Kidney (tissue), 14 donors: Measurements from ENCODE around the gene IGFLR1. TPM values are rescaled to one million over a fixed set of nuclear protein-coding genes. Genes with fewer than 3 reads are reported as not detected.

ENCODE experiments used
- DNase-seq, 5 donors: peaks; one replicate each; pipeline ENCODE4 v3.0.0-alpha.2; 2013 to 2020
- FAIRE-seq: peaks from 2 replicates; lab custom pipeline; 2012; peaks lifted over from hg19 to GRCh38; lab: Jason Lieb, UNC
- H3K27ac ChIP-seq, 2 donors: one replicate each; pipeline ENCODE4 v1.7.0; 2013; ENCODE audit warnings: low read depth in 2 of 2, low read length in 2 of 2, inconsistent platforms in 1 of 2
- H3K27me3 ChIP-seq: one replicate; pipeline ENCODE4 v1.7.1; 2013; ENCODE audit warnings: low read length, inconsistent platforms; ENCODE audit not compliant: control insufficient read depth, insufficient read depth
- H3K36me3 ChIP-seq, 3 donors: one replicate each; pipeline versions ENCODE4 v1.7.0 to v1.7.1; 2013; ENCODE audit warnings: low read length in 3 of 3, control low read depth in 1 of 3, inconsistent platforms in 1 of 3; ENCODE audit not compliant: insufficient read depth in 3 of 3, control insufficient read depth in 2 of 3
- H3K4me1 ChIP-seq, 3 donors: one replicate each; pipeline versions ENCODE4 v1.7.0 to v1.7.1; 2013; ENCODE audit warnings: low read length in 3 of 3, inconsistent platforms in 1 of 3, low read depth in 1 of 3; ENCODE audit not compliant: control insufficient read depth in 2 of 3, insufficient read depth in 2 of 3
- H3K4me3 ChIP-seq, 3 donors: one replicate each; pipeline versions ENCODE4 v1.7.0 to v1.8.1; 2013; ENCODE audit warnings: low read length in 3 of 3, control low read depth in 1 of 3, inconsistent platforms in 1 of 3
- H3K9ac ChIP-seq, 3 donors: one replicate each; pipeline versions ENCODE4 v1.7.0 to v1.7.1; 2013; ENCODE audit warnings: low read length in 3 of 3, control low read depth in 1 of 3, inconsistent platforms in 1 of 3
- H3K9me3 ChIP-seq, 3 donors: one replicate each; pipeline versions ENCODE4 v1.7.0 to v1.7.1; 2013; ENCODE audit warnings: low read length in 3 of 3, control low read depth in 1 of 3, inconsistent platforms in 1 of 3; ENCODE audit not compliant: control insufficient read depth in 2 of 3, insufficient read depth in 1 of 3
- intact Hi-C: fragments of 100-400 bp; cut with DNase I; formaldehyde crosslinking; loops from one replicate; pipeline ENCODE4 v1.11.1; 2022
- polyA plus RNA-seq: library from polyadenylated mRNA; stranded (reverse); fragments of 350-450 nt; fragmentation: Illumina TruSeq; extraction: RNeasy Lipid Tissue Mini Kit (QIAGEN cat#74804); gene quantifications from one replicate; pipeline ENCODE4 v1.2.3, GENCODE V29; 2014; ENCODE audit warnings: low read depth, low replicate concordance; ENCODE audit not compliant: insufficient read depth
- total RNA-seq: library from RNA; stranded (reverse); fragmentation: NEBNext Ultra II Directional; extraction: Animal tissue kit (Norgen Biotek cat#: 25700); gene quantifications from one replicate; pipeline ENCODE4 v1.2.1, GENCODE V29; 2021
- TF ChIP-seq, protein P1 (sequence below): IDR thresholded peaks from 3 replicates; pipeline ENCODE4 v1.5.1; 2012; ENCODE audit warnings: mild to moderate bottlenecking, moderate library complexity, borderline replicate concordance; ENCODE audit not compliant: insufficient read depth; ENCODE audit errors: extremely low read depth
- donor health status: control.
- donor health status: control.
- donor health status: control.
- donor health status: control.
- donor health status: control.
- donor health status: DM: yes; HTN: yes; CAD: no.
- donor health status: Normal renal cell carcinoma (clear cell type).

The IGFLR1 gene
- total and polyA plus RNA-seq, 2 donors from 2014 or later: 22.3 to 26.0 TPM

DNA sequence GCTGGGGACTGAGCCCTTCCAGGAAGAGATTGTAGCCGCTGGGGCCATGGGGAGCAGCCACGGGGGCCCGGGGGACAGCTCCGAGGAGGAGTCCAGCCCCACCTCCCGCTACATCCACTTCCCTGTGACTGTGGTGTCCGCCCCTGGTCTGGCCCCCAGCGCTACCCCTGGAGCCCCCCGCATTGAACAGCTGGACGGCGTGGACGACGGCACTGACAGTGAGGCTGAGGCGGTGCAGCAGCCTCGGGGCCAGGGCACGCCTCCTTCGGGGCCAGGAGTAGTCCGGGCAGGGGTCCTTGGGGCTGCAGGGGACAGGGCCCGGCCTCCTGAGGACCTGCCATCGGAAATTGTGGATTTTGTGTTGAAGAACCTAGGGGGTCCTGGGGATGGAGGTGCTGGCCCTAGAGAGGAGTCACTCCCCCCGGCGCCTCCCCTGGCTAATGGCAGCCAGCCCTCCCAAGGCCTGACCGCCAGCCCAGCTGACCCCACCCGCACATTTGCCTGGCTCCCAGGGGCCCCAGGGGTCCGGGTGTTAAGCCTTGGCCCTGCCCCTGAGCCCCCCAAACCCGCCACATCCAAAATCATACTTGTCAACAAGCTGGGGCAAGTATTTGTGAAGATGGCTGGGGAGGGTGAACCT lies 9.6 kb downstream of the IGFLR1 start:
- no peak overlapping the region for H3K27ac ChIP-seq
- no peaks in the 10 kb centered on the region for H3K27me3 ChIP-seq
- no peak overlapping the region for H3K4me3 ChIP-seq
- no peak overlapping the region for H3K9ac ChIP-seq
- H3K4me1 ChIP-seq: no peaks in the 10 kb centered on the region
- peaks cover 0 to 58% (median 28%) of the 10 kb centered on the region in 3 donors for H3K36me3 ChIP-seq
- H3K9me3 ChIP-seq: no peaks in the 10 kb centered on the region
- peak in 1 of 5 donors; percentile 71 for DNase-seq
- intact Hi-C loops: no loop called here
- TF ChIP-seq, protein P1, sequence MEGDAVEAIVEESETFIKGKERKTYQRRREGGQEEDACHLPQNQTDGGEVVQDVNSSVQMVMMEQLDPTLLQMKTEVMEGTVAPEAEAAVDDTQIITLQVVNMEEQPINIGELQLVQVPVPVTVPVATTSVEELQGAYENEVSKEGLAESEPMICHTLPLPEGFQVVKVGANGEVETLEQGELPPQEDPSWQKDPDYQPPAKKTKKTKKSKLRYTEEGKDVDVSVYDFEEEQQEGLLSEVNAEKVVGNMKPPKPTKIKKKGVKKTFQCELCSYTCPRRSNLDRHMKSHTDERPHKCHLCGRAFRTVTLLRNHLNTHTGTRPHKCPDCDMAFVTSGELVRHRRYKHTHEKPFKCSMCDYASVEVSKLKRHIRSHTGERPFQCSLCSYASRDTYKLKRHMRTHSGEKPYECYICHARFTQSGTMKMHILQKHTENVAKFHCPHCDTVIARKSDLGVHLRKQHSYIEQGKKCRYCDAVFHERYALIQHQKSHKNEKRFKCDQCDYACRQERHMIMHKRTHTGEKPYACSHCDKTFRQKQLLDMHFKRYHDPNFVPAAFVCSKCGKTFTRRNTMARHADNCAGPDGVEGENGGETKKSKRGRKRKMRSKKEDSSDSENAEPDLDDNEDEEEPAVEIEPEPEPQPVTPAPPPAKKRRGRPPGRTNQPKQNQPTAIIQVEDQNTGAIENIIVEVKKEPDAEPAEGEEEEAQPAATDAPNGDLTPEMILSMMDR: no peak
- FAIRE-seq: no peak

DNA sequence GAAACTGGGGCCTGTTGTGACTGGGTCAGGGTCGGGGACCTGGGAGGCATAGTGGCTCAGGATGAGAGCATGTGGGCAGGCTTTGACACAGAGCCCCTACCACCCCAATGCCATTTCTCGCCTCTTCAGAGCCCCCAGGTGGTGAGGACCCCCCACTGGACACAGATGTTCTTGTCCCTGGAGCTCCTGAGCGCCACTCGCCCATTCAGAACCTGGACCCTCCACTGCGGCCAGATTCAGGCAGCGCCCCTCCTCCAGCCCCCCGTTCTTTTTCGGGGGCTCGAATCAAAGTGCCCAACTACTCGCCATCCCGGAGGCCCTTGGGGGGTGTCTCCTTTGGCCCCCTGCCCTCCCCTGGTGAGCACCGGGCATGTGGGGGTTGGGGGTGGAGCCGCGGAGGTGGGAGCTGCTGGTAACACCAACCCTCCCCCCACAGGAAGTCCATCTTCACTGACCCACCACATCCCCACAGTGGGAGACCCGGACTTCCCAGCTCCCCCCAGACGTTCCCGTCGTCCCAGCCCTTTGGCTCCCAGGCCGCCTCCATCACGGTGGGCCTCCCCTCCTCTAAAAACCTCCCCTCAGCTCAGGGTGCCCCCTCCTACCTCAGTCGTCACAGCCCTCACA lies 10.4 kb downstream of the IGFLR1 start:
- no peak overlapping the region for H3K4me3 ChIP-seq
- H3K36me3 ChIP-seq: peaks cover 0 to 63% (median 31%) of the 10 kb centered on the region in 3 donors
- no peaks in the 10 kb centered on the region for H3K4me1 ChIP-seq
- no peaks in the 10 kb centered on the region for H3K9me3 ChIP-seq
- no peak for DNase-seq
- no peaks in the 10 kb centered on the region for H3K27me3 ChIP-seq
- no peak for FAIRE-seq
- intact Hi-C loops: no loop called here
- TF ChIP-seq, protein P1: no peak
- no peak overlapping the region for H3K9ac ChIP-seq
- H3K27ac ChIP-seq: no peak overlapping the region

DNA sequence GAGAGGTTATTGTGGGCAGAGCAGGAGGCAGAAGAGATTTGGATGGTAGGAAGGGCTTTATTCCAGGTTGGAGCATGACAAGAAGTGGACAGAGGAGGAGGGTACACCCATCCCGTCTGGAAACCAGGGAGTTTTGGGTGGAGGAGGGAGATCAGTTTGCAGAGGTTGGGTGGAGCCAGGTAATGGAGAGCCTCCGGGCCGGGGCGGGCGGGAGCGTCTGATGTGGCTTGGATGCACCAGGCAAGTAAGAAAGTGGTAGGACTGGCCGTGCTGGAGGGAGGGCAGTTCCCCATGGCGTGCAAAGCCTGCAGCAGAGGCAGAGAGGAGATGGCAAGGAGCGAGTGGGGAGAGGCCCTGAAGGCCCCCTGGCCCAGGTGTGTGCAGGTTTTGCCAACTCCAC lies 10.9 kb downstream of the IGFLR1 start:
- intact Hi-C loops: no loop called here
- Histone ChIP-seq H3K9me3 (no peaks in the 10 kb centered on the region), H3K4me1 (no peaks in the 10 kb centered on the region), H3K4me3 (no peak overlapping the region), H3K9ac (no peak overlapping the region), H3K27ac (no peak overlapping the region), H3K36me3 (peaks cover 2 to 68% (median 34%) of the 10 kb centered on the region in 3 donors), H3K27me3 (no peaks in the 10 kb centered on the region)
- FAIRE-seq (no peak), DNase-seq (no peak)
- TF ChIP-seq, protein P1: no peak
